GM08714 (cell line): Measurements from ENCODE around the gene FOXK2.

Experiments used
- H3K4me3 ChIP-seq: fragments of 200-500 bp; sonication (Bioruptor generic); 2 replicates; pipeline ENCODE4 v1.5.1; 2014; ENCODE audit warnings: mild to moderate bottlenecking, low read length, inconsistent platforms
- ZNF274 ChIP-seq: IDR thresholded peaks from 2 replicates; pipeline ENCODE4 v1.6.1; 2012; ENCODE audit warnings: mild to moderate bottlenecking, low read depth, low read length

The FOXK2 gene

DNA sequence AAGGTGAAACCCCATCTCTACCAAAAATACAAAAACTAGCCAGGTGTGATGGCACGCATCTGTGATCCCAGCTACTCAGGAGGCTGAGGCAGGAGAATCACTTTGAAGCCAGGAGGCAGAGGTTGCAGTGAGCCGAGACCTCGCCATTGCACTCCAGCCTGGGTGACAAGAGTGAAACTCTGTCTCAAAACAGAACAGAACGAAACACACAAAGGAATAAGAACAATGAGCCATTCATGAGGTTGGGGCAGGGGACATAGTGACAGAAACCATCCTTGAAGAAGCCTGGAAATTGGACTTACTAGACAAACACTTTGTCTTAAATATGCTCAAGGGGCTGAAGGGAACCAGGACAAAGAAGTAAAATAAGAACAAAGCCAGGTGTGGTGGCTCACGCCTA is 89.3 kb downstream of the FOXK2 start:
- TF ChIP-seq ZNF274 = no peak
- no peak overlapping the region for H3K4me3 ChIP-seq

DNA sequence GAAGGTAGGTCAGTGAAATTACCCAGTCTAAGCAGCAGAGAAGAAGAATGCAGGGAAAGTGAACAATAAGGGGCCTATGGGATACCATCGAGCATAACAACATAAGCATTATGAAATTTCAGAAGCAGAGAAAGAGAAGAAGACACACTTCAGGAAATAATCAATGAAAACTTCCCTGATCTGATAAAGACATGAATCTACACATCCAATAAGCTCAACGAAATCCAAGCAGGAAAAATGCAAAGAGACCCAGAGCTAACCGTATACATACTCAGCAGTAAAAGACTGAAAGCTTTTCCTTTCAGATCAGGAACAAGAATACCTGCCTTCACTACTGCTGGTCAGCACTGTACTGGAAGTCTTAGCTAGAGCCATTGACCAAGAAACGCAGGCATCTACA is 90.1 kb downstream of the FOXK2 start:
- H3K4me3 ChIP-seq = no peak overlapping the region
- no peak for TF ChIP-seq ZNF274

DNA sequence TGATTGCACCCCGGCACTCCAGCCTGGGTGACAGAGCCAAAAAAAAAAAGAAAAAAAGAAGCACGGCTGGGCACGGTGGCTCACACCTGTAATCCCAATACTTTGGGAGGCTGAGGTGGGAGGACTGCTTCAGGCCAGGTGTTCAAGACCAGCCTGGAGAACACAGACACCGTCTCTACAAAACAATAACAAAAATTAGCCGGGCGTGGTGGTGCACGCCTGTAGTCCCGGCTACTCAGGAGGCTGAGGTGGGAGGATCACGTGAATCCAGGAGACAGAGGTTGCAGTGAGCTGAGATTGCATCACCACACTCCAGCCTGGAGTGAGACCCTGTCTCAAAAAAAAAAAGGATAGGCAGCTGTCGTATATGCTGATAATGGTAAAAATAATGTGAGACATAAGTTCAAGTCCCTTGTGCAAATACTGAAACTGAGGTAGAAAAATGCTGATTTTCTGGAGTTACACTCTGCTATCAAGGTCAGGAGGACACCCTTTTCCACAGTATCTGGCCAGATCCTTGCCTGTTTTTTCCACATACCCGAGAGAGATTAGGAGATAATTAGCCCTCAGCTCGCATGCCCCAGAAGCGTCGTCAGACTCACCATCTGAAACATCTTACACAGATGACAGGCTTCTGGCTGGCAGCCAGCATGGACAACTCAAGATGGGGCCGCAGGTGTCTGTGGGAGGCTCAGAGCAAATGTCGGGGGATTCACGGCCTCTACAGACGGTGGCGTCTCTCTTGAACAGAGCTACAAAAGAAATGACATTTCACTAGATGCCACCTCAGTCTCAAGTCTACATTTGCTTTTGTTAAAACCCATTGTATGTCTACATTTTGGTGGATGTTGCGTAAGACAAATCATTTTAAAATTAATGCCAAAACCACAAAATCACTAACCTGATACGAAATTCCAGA is 91.9 kb downstream of the FOXK2 start:
- no peak overlapping the region for H3K4me3 ChIP-seq
- TF ChIP-seq ZNF274 = no peak

DNA sequence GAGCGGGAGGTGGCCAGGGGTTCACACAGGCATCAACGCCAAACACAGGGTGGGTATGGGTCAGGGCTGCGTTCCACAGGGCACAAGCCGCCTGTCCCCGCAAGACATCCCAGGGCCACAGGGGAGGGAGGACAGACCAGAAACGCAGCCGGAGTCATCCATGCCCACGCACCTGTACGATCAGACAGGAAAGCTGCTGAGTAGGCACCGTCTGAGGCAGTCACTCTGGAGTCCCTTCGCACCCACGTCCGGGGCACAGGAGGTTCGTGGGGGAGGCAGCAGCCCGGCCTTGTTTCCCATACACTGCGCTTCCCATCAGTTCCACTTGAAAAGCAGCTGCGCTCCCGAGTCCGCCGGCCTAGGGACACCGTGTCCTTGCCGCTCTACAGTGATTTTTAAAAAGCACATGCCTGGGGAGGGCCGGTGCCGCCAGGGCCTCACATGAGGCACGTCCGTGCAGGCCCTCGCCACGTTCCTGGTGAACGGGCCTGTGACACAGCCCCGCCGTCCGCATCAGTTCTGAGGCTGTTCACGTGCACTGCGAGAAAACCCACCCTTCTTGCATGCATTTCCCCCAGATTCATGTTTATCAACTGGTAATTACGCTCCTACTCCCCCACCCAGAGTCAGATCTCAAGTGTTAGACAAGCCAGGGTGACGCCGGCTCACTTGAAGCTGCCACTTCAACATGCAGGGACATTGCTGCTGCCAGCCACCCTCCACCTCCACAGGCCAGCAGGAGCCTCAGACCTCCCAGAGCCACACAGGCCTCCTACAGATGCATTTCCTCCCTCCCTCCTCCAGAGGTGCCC is 94.0 kb downstream of the FOXK2 start:
- H3K4me3 ChIP-seq = no peak overlapping the region

DNA sequence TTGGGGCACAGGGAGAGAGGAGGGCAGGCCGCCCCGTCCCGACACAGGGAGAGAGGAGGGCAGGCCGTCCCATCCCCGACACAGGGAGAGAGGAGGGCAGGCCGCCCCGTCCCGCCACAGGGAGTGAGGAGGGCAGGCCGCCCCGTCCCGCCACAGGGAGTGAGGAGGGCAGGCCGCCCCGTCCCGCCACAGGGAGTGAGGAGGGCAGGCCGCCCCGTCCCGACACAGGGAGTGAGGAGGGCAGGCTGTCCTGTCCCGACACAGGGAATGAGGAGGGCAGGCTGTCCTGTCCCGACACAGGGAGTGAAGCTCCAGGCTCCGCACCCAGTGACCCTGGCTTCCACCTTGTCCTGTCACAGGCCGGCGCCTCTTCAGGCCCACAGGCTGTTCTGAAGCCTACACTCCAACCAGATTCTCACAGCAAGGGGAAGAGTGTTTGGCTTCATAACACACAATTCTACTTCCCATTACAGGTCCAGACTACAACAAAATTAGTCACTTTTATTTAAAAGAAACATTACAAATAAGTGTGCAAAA is 94.6 kb downstream of the FOXK2 start:
- TF ChIP-seq ZNF274 = no peak
- H3K4me3 ChIP-seq = no peak overlapping the region

More for the DNA sequence above, 94.0 kb downstream of the FOXK2 start:
- no peak for TF ChIP-seq ZNF274

DNA sequence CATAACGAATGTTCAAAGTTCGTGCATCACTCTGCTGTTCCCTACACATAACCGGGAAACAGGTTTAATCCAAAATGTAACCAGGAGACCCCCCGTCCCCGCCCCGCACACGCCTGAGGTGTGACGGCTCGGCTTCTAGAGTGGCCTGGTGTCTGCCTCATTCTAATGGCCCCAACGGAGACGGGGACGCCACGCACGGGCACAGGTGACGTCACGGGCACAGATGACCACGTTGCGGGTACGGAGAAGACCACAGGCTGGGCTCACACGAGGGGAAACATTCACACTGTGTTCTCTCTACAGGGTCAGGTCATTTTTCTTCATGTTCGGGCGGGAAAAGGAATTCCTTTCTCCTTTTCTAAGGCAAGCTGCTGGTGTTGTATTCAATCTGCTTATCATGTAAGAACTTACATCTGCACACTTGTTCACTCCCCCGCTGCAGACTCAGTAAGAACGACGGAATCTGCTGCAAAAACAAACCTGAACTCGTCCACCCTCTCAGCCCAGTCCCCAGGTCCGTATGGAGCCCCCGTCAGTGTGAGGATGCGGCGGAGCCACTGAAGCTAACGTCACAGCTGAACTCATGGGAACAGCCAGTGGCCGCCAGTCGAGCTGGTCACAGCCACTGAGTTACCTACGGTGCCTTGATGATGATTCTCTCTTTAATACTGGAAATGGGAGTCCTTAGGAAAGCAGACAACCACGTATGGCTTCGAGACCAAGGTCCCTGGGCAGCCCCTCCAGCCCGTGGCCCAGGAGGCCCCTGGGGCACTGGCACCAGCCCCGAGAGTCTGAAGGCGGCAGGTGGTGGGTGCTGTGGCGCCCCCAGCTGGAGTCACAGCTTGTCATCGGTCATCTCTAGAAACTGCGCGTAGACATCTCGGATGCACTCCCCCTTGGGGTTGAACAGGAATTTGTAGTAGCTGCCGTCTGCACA is 95.8 kb downstream of the FOXK2 start:
- TF ChIP-seq ZNF274 = no peak
- H3K4me3 ChIP-seq = no peak overlapping the region

DNA sequence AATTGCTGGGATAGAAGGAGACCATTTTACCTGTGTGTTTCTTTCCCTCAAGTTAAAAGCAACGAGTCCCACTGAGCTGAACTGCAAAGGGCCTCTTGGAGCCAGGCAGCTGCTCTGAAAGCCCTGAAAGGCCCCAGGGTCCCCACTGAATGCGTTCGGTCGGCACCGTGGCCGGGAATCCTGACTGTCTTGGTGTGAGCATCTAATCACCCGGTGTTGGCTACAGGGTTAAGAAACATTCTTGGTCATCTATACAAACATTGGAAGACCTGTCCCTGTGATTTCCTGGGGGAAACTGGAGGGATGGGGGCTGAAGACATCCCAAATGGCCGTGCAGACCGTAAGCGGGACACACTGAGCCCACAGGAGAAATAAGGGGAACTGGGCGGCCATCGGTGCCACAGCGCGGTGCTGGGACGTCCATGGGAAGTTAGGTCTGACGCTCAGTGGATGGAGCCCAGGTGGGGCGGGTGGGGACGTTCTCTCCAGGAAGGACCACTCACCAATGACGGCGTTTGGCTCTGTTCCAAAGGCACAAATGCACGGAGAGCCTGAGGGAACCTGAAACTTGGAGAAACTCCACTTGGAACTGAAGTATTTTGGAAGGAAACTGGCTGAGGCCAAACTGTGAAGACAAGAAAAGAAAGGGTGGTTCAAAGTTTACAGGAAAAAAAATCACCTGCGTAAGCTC is 96.6 kb downstream of the FOXK2 start:
- TF ChIP-seq ZNF274 = no peak
- no peak overlapping the region for H3K4me3 ChIP-seq

DNA sequence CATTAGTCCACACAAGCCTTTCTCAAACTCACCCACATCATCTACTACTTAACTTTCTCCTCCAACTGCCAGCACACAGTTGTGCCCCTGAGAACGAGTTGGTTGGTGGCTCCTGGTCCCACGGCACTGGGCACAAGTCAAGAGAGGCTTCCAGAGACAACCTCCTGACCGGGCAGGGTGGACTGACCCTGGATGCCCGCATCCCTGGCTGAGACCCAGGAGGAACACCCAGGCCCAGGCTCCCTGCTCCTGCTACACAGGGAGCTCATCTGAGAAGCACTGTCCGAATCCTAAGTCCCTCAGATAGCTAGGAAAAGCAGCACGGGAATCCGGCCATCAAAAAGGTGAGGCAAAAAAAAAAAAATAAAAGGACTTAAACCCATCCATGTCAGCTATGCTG is 99.7 kb downstream of the FOXK2 start:
- H3K4me3 ChIP-seq = no peak overlapping the region
- TF ChIP-seq ZNF274 = no peak

DNA sequence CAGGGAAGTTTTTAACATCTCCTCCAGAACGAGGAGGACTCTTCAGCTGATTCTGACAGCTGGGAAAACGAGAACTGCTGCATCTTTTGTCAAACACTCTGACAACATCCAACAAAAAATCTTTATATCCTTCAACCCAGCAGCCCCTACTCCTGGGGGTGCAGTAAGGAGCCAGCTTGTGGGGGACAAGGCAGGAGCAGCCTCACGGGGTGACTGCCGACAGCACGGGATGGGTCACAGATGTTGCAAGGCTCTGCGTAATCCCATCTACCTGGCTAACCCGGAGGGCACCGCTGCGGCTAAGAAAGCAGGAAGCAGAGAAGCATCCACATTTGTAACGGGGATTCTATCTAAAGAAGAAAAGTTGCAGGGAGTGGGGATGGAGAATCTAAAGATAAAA is 100.1 kb downstream of the FOXK2 start:
- TF ChIP-seq ZNF274 = no peak

DNA sequence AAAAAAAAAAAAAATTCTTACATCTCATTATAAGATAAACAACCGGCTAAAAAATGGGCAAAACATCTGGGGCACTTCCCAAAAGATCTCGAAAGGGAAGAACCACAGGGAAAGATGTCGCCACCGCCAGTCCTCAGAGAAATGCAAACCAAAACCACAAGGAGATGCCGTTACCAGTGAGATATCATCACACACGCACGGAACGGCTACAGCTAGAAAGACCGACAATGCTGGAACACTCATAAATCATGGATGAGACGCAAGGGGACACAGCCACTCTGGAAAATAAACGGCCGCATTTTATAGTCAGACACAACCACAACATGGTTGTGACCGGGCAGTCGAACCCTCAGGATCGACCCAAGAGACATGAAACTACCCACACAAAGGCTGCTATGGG is 104.2 kb downstream of the FOXK2 start:
- TF ChIP-seq ZNF274 = no peak
- no peak overlapping the region for H3K4me3 ChIP-seq

More for the DNA sequence above, 100.1 kb downstream of the FOXK2 start:
- no peak overlapping the region for H3K4me3 ChIP-seq

DNA sequence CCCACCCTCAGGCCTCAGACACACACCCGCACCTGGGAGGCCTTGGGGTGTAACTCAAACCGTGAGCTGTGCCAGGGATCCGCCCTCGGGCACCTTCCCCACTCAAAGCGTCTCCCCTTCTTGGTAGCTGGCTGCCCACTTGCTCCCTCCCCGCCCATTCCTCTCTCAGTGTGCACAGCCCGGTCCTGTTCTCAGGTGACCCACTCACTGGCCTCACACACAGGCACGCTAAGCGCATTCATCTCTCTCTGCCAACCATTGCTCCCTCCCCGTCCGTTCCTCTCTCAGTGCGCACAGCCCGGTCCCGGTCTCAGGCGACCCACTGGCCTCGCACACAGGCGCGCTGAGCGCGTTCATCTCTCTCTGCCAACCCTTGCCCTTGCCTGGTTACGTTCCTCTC is 107.9 kb downstream of the FOXK2 start:
- no peak for TF ChIP-seq ZNF274

DNA sequence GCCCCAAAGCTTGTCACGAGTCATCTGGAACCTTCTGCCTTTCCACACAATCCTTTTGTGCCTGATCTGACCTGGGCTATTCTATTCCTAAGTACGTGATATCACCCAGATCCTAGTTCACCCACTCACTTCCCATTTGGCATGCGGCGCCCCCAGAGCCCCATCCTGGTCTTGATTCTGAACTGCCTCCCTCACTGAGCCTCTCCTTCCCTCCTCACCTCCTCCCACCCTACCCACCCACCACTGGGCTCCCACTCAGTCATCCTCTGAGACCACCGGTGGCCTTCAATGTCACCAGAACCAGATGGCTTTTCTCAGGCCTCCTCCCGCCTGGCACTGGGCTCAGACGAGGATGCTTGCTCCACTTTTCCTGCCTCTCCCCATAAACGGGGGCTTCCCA is 110.2 kb downstream of the FOXK2 start:
- H3K4me3 ChIP-seq = no peak overlapping the region
- no peak for TF ChIP-seq ZNF274

More for the DNA sequence above, 107.9 kb downstream of the FOXK2 start:
- H3K4me3 ChIP-seq = no peak overlapping the region

DNA sequence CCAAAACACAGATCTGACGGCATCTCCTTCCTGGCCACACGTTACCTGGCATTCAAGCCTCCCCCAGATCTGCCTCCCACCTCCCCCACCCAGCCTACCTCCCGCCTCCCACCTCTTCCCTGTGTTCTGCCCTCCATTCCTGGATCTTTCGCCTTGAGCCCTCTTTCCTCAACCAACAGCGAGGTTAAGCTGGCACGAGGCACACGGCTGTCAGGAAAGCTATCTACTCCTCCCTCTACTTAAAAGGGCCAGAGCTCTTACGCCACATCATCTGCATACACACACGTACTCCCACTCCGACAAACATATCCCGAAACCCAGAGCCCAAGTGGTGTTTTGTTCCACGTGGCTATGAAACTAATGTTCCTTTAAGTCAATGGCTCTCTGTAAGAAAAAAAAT is 110.7 kb downstream of the FOXK2 start:
- no peak overlapping the region for H3K4me3 ChIP-seq
- TF ChIP-seq ZNF274 = no peak

DNA sequence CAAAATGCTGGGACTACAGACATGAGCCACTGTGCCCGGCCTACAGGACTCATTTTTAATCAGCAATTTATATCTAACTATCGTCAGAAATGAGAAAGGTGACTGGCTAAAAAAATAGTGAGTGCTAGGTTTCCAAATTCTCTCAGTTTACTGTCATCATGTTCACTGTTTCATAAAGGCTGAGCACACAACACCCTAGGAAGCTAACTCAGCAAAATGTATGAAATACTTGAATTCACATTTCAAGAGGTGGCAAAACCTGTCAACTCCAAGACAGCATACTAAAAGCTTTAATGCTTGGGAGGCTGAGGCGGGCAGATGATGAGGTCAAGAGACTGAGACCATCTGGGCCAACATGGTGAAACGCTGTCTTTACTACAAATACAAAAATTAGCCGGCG is 112.0 kb downstream of the FOXK2 start:
- H3K4me3 ChIP-seq = no peak overlapping the region
- TF ChIP-seq ZNF274 = no peak
